HCT116 (cell line): ENCODE measurements around the gene CHRNG. TPM values are rescaled to one million over a fixed set of nuclear protein-coding genes. Genes with fewer than 3 reads are reported as not detected.

Experiments used
- ATAC-seq: fragments of 200-7000 bp; cut with Tn5 transposase; 2 replicates; pipeline ENCODE4 v1.9.1; 2020; ENCODE audit warnings: mild to moderate bottlenecking, moderate library complexity
- BruUV-seq: library from RNA; stranded (reverse); fragments of 400-500 nt; replicated peaks from 2 replicates; lab custom pipeline; 2021; lab: Mats Ljungman, UMichigan
- CTCF ChIA-PET: fragments of 300-600 bp; sonication (Branson Sonifier 250); formaldehyde crosslinking; loops from one replicate; lab custom pipeline; 2021; ENCODE audit warnings: antibody characterized with exemption; lab: Charles Lee
- POLR2A ChIA-PET: fragments of 300-600, 350-600 bp; sonication (Branson Sonifier 250); formaldehyde crosslinking; loops from one replicate; lab custom pipeline; 2021; ENCODE audit warnings: antibody characterized with exemption; lab: Charles Lee
- RAD21 ChIA-PET, 2 experiments: fragments of 300-600 bp; sonication (Branson Sonifier 250); formaldehyde crosslinking; loops; one replicate each; lab custom pipeline; 2023; ENCODE audit warnings: low total read pairs in 2 of 2; ENCODE audit not compliant: uncharacterized antibody in 2 of 2, unreplicated experiment in 2 of 2, low non-redundant PET in 1 of 2; lab: Charles Lee
- DNase-seq: peaks from one replicate; pipeline ENCODE4 v3.0.0-alpha.2; 2010; ENCODE audit warnings: low read depth, low spot score
- H2AFZ ChIP-seq: fragments of 200-600 bp; shearing (Covaris generic), sonication (generic); 2 replicates; pipeline ENCODE4 v1.6.1; 2017; ENCODE audit warnings: low read depth, mixed run types, mixed read lengths, antibody characterized with exemption, low read length; ENCODE audit not compliant: poor library complexity, severe bottlenecking
- H3K27ac ChIP-seq: 2 replicates; pipeline ENCODE4 v1.5.1; 2012; ENCODE audit warnings: low read depth, low read length
- H3K27me3 ChIP-seq: fragments of 200-600 bp; sonication (generic); 2 replicates; pipeline ENCODE4 v1.6.1; 2016; ENCODE audit warnings: mixed run types, low read length, mixed read lengths; ENCODE audit not compliant: insufficient read depth
- H3K36me3 ChIP-seq, 2 experiments: fragments of 200-500 bp in 1 of 2; fragments of 200-600 bp in 1 of 2; sonication (Bioruptor generic) in 1 of 2; sonication (generic) in 1 of 2; 2 replicates each; pipeline versions ENCODE4 v1.5.1 to v1.6.1; 2014 to 2016; ENCODE audit warnings: low read length in 2 of 2, inconsistent platforms in 1 of 2, mixed read lengths in 1 of 2, mixed run types in 1 of 2; ENCODE audit not compliant: insufficient read depth in 2 of 2, control insufficient read depth in 1 of 2
- H3K4me1 ChIP-seq, 2 experiments: fragments of 200-600 bp in 1 of 2; sonication (generic) in 1 of 2; 2 replicates each; pipeline versions ENCODE4 v1.5.1 to v1.6.1; 2012 to 2017; ENCODE audit warnings: low read length in 2 of 2, inconsistent platforms in 1 of 2, mild to moderate bottlenecking in 1 of 2, mixed read lengths in 1 of 2, mixed run types in 1 of 2, moderate library complexity in 1 of 2; ENCODE audit not compliant: insufficient read depth in 2 of 2, control insufficient read depth in 1 of 2
- H3K4me2 ChIP-seq: fragments of 200-600 bp; sonication (generic); 2 replicates; pipeline ENCODE4 v1.6.1; 2017; ENCODE audit warnings: mixed run types, low read length, mixed read lengths
- H3K4me3 ChIP-seq, 2 experiments: fragments of 200-600 bp in 1 of 2; sonication (generic) in 1 of 2; replicated peaks in 1 of 2; 2 replicates each; pipeline ENCODE4 v1.5.1; 2011 to 2016; ENCODE audit warnings: low read length in 2 of 2, control low read depth in 1 of 2, low read depth in 1 of 2, mild to moderate bottlenecking in 1 of 2, mixed read lengths in 1 of 2, mixed run types in 1 of 2
- H3K79me2 ChIP-seq: fragments of 200-600 bp; sonication (generic); 2 replicates; pipeline ENCODE4 v1.6.1; 2017; ENCODE audit warnings: mild to moderate bottlenecking, mixed run types, low read length, moderate library complexity, mixed read lengths; ENCODE audit not compliant: insufficient read depth
- H3K9ac ChIP-seq: fragments of 200-600 bp; sonication (generic); 2 replicates; pipeline ENCODE4 v1.6.1; 2016; ENCODE audit warnings: low read length, mixed read lengths
- H3K9me2 ChIP-seq: fragments of 200-600 bp; sonication (generic), shearing (Covaris generic); 2 replicates; pipeline ENCODE4 v1.6.1; 2017; ENCODE audit warnings: mixed run types, mild to moderate bottlenecking, moderate library complexity; ENCODE audit not compliant: insufficient read depth
- H3K9me3 ChIP-seq, 2 experiments: fragments of 200-500 bp in 1 of 2; fragments of 200-600 bp in 1 of 2; sonication (Bioruptor generic) in 1 of 2; sonication (generic) in 1 of 2; 2 replicates each; pipeline ENCODE4 v1.6.1; 2014 to 2017; ENCODE audit warnings: low read length in 2 of 2, mixed read lengths in 2 of 2, inconsistent platforms in 1 of 2, low read depth in 1 of 2, mild to moderate bottlenecking in 1 of 2, mixed run types in 1 of 2, moderate library complexity in 1 of 2; ENCODE audit not compliant: control insufficient read depth in 1 of 2, insufficient read depth in 1 of 2
- H4K20me1 ChIP-seq: fragments of 200-600 bp; sonication (generic), shearing (Covaris generic); 2 replicates; pipeline ENCODE4 v1.6.1; 2017; ENCODE audit warnings: mixed run types, mild to moderate bottlenecking, moderate library complexity; ENCODE audit not compliant: insufficient read depth
- CBX3 ChIP-seq: IDR thresholded peaks from 2 replicates; pipeline ENCODE4 v1.6.1; 2012; ENCODE audit warnings: low read depth
- CEBPB ChIP-seq: IDR thresholded peaks from 2 replicates; pipeline ENCODE4 v1.6.1; 2012; ENCODE audit warnings: low read depth
- EZH2 ChIP-seq: fragments of 200-600 bp; sonication (generic); IDR thresholded peaks from 2 replicates; pipeline ENCODE4 v1.6.1; 2017; ENCODE audit warnings: antibody characterized with exemption, mixed run types
- EZH2phosphoT487 ChIP-seq: fragments of 200-600 bp; IDR thresholded peaks from 2 replicates; pipeline ENCODE4 v1.6.1; 2018; ENCODE audit warnings: antibody characterized with exemption, borderline replicate concordance
- FOSL1 ChIP-seq: IDR thresholded peaks from 2 replicates; pipeline ENCODE4 v1.6.1; 2012; ENCODE audit warnings: low read depth
- JUND ChIP-seq: IDR thresholded peaks from 2 replicates; pipeline ENCODE4 v1.6.1; 2012
- MAX ChIP-seq: IDR thresholded peaks from 2 replicates; pipeline ENCODE4 v1.6.1; 2012
- POLR2A ChIP-seq: IDR thresholded peaks from 2 replicates; pipeline ENCODE4 v1.7.0; 2011; ENCODE audit warnings: borderline replicate concordance; ENCODE audit not compliant: insufficient read depth, insufficient read length; ENCODE audit errors: extremely low read depth
- POLR2AphosphoS5 ChIP-seq: IDR thresholded peaks from 2 replicates; pipeline ENCODE4 v1.6.1; 2011; ENCODE audit warnings: mild to moderate bottlenecking, low read depth, low read length, moderate library complexity
- RAD21 ChIP-seq: IDR thresholded peaks from 2 replicates; pipeline ENCODE4 v1.6.1; 2012; ENCODE audit warnings: low read depth, mild to moderate bottlenecking
- REST ChIP-seq: IDR thresholded peaks from 2 replicates; pipeline ENCODE4 v1.6.1; 2012; ENCODE audit warnings: low read depth
- SP1 ChIP-seq: IDR thresholded peaks from 2 replicates; pipeline ENCODE4 v1.6.1; 2012; ENCODE audit warnings: low read depth
- SRF ChIP-seq: IDR thresholded peaks from 2 replicates; pipeline ENCODE4 v1.6.1; 2012; ENCODE audit warnings: low read depth
- TCF7L2 ChIP-seq: IDR thresholded peaks from 2 replicates; pipeline ENCODE4 v1.7.0; 2011; ENCODE audit warnings: borderline replicate concordance, inconsistent platforms; ENCODE audit not compliant: insufficient read depth, insufficient read length; ENCODE audit errors: extremely low read depth
- YY1 ChIP-seq: IDR thresholded peaks from 2 replicates; pipeline ENCODE4 v1.6.1; 2011; ENCODE audit warnings: low read length, low read depth, moderate library complexity, mild to moderate bottlenecking; ENCODE audit not compliant: insufficient replicate concordance; ENCODE audit errors: extremely low read depth
- ZNF274 ChIP-seq: fragments of 200-500 bp; sonication (Bioruptor generic); IDR thresholded peaks from 2 replicates; pipeline ENCODE4 v1.6.1; 2014; ENCODE audit warnings: mild to moderate bottlenecking, low read depth, low read length, inconsistent platforms
- intact Hi-C: fragments of 100-400 bp; cut with micrococcal nuclease; formaldehyde crosslinking; loops from 2 replicates; pipeline ENCODE4 v1.10.0; 2022
- total RNA-seq: library from RNA; stranded (reverse); gene quantifications from one replicate; pipeline ENCODE4 v1.2.1, GENCODE V29; 2021; ENCODE audit not compliant: unreplicated experiment
- TF ChIP-seq, protein P1 (sequence below): IDR thresholded peaks from 2 replicates; pipeline ENCODE4 v1.6.1; 2011; ENCODE audit warnings: mild to moderate bottlenecking, low read length, moderate library complexity; ENCODE audit not compliant: insufficient replicate concordance; ENCODE audit errors: extremely low read depth
- TF ChIP-seq, protein P2 (sequence below), 3 experiments: fragments of 200-600 bp in 1 of 3; sonication (generic) in 1 of 3; IDR thresholded peaks in 2 of 3; conservative IDR thresholded peaks in 1 of 3; 2 replicates each; pipeline ENCODE4 v1.5.1; 2012 to 2017; ENCODE audit warnings: low read depth in 2 of 3, low read length in 2 of 3, antibody characterized with exemption in 1 of 3, borderline replicate concordance in 1 of 3, control low read depth in 1 of 3, mild to moderate bottlenecking in 1 of 3, mixed read lengths in 1 of 3, mixed run types in 1 of 3, moderate library complexity in 1 of 3; ENCODE audit not compliant: insufficient read depth in 1 of 3
- TF ChIP-seq, protein P3 (sequence below): IDR thresholded peaks from 2 replicates; pipeline ENCODE4 v1.6.1; 2012

CHRNG gene
- total RNA-seq, 1 experiment from 2014 or later: not detected

- Histone ChIP-seq H3K27ac (no peak overlapping the region), H3K27me3 (no peaks in the 10 kb centered on the region), H3K9ac (no peak overlapping the region), H2AFZ (no peak overlapping the region), H3K36me3 (no peaks in the 10 kb centered on the region), H3K9me3 (no peaks in the 10 kb centered on the region), H3K9me2 (no peaks in the 10 kb centered on the region), H3K4me1 (peaks cover 18 to 25% of the 10 kb centered on the region in 2 experiments), H3K4me2 (no peak overlapping the region), H3K4me3 (no peak overlapping the region), H4K20me1 (no peaks in the 10 kb centered on the region), H3K79me2 (no peaks in the 10 kb centered on the region)
- ChIA-PET RAD21 (no interaction called here), POLR2A (no interaction called here), CTCF (no interaction called here)
- DNase-seq (no peak), ATAC-seq (no peak)
- no TSS peak for BruUV-seq
- intact Hi-C loops: no loop called here
- TF ChIP-seq RAD21 (no peak), CBX3 (no peak), FOSL1 (no peak), SP1 (no peak), YY1 (no peak), JUND (no peak), POLR2A (no peak), EZH2 (no peak), ZNF274 (no peak), MAX (no peak), EZH2phosphoT487 (no peak), POLR2AphosphoS5 (no peak), REST (no peak), SRF (no peak), CEBPB (no peak), TCF7L2 (no peak)
- TF ChIP-seq, protein P1, sequence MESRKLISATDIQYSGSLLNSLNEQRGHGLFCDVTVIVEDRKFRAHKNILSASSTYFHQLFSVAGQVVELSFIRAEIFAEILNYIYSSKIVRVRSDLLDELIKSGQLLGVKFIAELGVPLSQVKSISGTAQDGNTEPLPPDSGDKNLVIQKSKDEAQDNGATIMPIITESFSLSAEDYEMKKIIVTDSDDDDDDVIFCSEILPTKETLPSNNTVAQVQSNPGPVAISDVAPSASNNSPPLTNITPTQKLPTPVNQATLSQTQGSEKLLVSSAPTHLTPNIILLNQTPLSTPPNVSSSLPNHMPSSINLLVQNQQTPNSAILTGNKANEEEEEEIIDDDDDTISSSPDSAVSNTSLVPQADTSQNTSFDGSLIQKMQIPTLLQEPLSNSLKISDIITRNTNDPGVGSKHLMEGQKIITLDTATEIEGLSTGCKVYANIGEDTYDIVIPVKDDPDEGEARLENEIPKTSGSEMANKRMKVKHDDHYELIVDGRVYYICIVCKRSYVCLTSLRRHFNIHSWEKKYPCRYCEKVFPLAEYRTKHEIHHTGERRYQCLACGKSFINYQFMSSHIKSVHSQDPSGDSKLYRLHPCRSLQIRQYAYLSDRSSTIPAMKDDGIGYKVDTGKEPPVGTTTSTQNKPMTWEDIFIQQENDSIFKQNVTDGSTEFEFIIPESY: no peak
- TF ChIP-seq, protein P2, sequence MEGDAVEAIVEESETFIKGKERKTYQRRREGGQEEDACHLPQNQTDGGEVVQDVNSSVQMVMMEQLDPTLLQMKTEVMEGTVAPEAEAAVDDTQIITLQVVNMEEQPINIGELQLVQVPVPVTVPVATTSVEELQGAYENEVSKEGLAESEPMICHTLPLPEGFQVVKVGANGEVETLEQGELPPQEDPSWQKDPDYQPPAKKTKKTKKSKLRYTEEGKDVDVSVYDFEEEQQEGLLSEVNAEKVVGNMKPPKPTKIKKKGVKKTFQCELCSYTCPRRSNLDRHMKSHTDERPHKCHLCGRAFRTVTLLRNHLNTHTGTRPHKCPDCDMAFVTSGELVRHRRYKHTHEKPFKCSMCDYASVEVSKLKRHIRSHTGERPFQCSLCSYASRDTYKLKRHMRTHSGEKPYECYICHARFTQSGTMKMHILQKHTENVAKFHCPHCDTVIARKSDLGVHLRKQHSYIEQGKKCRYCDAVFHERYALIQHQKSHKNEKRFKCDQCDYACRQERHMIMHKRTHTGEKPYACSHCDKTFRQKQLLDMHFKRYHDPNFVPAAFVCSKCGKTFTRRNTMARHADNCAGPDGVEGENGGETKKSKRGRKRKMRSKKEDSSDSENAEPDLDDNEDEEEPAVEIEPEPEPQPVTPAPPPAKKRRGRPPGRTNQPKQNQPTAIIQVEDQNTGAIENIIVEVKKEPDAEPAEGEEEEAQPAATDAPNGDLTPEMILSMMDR (IDR thresholded peaks at IDR 0.05 in 2 of 3, conservative IDR thresholded peaks at IDR 0.05 in 1 of 3; ENCODE audit: borderline replicate concordance in 1 of 3, insufficient read depth in 1 of 3, low read depth in 2 of 3, low read length in 2 of 3): no peak
- TF ChIP-seq, protein P3, sequence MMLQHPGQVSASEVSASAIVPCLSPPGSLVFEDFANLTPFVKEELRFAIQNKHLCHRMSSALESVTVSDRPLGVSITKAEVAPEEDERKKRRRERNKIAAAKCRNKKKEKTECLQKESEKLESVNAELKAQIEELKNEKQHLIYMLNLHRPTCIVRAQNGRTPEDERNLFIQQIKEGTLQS: no peak
Measured at GRCh38 chr2:232588031-232588430, 48.5 kb downstream of the CHRNG start.
